Activated CD4-positive, alpha-beta T cell treated with anti-CD3 and anti-CD28 coated beads for 1 hour (primary cell): ENCODE results near the gene ASCL2.

Experiments
- DNase-seq: peaks from one replicate; pipeline ENCODE4 v3.0.0-alpha.2; 2020

ASCL2 gene

GRCh38 chr11:2271327-2272227, 1.2 kb upstream of the ASCL2 start:
- no peak for DNase-seq

GRCh38 chr11:2271077-2271326, 614 bp upstream of the ASCL2 start:
- DNase-seq, result peak; percentile 20

- no peak for DNase-seq
These were observed 627 bp downstream of the ASCL2 start for GRCh38 chr11:2269601-2270321.

- peak; percentile 60 for DNase-seq
These were observed 1.4 kb downstream of the ASCL2 start for GRCh38 chr11:2268729-2269600.

- no peak for DNase-seq
These were observed 2.3 kb downstream of the ASCL2 start for GRCh38 chr11:2267851-2268728.

GRCh38 chr11:2267306-2267850, 3.0 kb downstream of the ASCL2 start:
- DNase-seq, result no peak

- DNase-seq, result no peak
These were observed 3.6 kb downstream of the ASCL2 start for GRCh38 chr11:2266586-2267305.

GRCh38 chr11:2265854-2266585, 4.4 kb downstream of the ASCL2 start:
- DNase-seq, result no peak

- no peak for DNase-seq
These were observed 5.0 kb downstream of the ASCL2 start for GRCh38 chr11:2265396-2265795.

- DNase-seq, result no peak
These were observed 5.9 kb downstream of the ASCL2 start for GRCh38 chr11:2264366-2265053.

GRCh38 chr11:2263724-2264360, 6.5 kb downstream of the ASCL2 start:
- DNase-seq, result no peak

- DNase-seq, result no peak
These were observed 7.3 kb downstream of the ASCL2 start for GRCh38 chr11:2263071-2263565.

GRCh38 chr11:2262301-2263070, 7.9 kb downstream of the ASCL2 start:
- no peak for DNase-seq

- DNase-seq, result no peak
These were observed 8.8 kb downstream of the ASCL2 start for GRCh38 chr11:2261436-2262230.

- DNase-seq, result no peak
These were observed 9.7 kb downstream of the ASCL2 start for GRCh38 chr11:2260491-2261364.

GRCh38 chr11:2259897-2260451, 10.4 kb downstream of the ASCL2 start:
- DNase-seq, result no peak
